Breast epithelium (tissue), 3 donors: ENCODE results near the gene ADAMTSL2.

Experiments
- POLR2A ChIP-seq: fragments of 450-650 bp; IDR thresholded peaks from one replicate; pipeline ENCODE4 v1.6.1; 2016; ENCODE audit warnings: antibody characterized with exemption, mild to moderate bottlenecking, moderate library complexity
- POLR2AphosphoS5 ChIP-seq, 3 donors: sonication (generic); formaldehyde crosslinking; IDR thresholded peaks; one replicate each; pipeline ENCODE4 v1.6.1; 2017; ENCODE audit warnings: antibody characterized with exemption in 3 of 3
- TF ChIP-seq, protein P1 (sequence below), 3 donors: fragments of 450-650 bp; IDR thresholded peaks; one replicate each; pipeline ENCODE4 v1.5.1; 2016 to 2017; ENCODE audit warnings: antibody characterized with exemption in 3 of 3, mild to moderate bottlenecking in 3 of 3, moderate library complexity in 3 of 3

DNA sequence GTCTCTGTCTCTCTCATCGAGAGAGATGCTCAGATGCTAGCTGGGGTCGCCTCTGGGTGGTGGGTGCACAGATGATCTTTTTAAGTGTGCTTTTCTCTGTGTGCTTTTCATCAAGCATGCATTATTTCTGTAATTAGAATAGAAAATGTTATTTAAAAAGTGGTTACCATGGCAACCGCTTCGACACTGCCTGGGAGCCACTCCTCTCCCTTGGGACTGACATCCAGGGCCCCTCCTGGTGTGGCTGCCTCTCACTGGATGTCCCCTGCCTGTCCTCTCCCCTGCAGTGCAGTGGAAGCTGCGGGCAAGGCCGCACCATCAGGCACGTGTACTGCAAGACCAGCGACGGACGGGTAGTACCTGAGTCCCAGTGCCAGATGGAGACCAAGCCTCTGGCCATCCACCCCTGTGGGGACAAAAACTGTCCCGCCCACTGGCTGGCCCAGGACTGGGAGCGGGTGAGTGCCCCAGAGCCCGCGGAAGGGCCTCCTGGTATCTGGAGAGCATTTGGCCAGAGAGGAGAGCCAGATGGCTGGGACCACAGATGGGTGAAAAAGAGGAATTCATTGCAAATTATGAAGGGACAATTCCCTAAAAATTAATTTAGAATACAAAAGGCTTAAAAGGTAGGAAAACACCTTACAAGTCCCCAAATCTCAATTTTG is 34.7 kb downstream of the ADAMTSL2 start:
- no peak for TF ChIP-seq POLR2AphosphoS5 (IDR thresholded peaks at IDR 0.05)
- TF ChIP-seq, protein P1, sequence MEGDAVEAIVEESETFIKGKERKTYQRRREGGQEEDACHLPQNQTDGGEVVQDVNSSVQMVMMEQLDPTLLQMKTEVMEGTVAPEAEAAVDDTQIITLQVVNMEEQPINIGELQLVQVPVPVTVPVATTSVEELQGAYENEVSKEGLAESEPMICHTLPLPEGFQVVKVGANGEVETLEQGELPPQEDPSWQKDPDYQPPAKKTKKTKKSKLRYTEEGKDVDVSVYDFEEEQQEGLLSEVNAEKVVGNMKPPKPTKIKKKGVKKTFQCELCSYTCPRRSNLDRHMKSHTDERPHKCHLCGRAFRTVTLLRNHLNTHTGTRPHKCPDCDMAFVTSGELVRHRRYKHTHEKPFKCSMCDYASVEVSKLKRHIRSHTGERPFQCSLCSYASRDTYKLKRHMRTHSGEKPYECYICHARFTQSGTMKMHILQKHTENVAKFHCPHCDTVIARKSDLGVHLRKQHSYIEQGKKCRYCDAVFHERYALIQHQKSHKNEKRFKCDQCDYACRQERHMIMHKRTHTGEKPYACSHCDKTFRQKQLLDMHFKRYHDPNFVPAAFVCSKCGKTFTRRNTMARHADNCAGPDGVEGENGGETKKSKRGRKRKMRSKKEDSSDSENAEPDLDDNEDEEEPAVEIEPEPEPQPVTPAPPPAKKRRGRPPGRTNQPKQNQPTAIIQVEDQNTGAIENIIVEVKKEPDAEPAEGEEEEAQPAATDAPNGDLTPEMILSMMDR (IDR thresholded peaks at IDR 0.05): no peak
- no peak for TF ChIP-seq POLR2A
